BLaER1 treated with 17β-estradiol and CSF1 and Interleukin-3, amounts not matched to agents 10 nM and 100 nM (cell line): ENCODE results near the gene BTN1A1.
"Not testable (repeated sequence)": the region's sequence is repeated elsewhere in the genome, so short reads cannot be mapped to it uniquely, and the experiment has no call there.

Experiments
- H3K27ac ChIP-seq, 11 experiments: shearing (Covaris generic); formaldehyde crosslinking; 2 replicates each; pipeline ENCODE4 v1.8.1; 2022
- H3K27me3 ChIP-seq, 11 experiments: shearing (Covaris generic); formaldehyde crosslinking; 2 replicates each; pipeline ENCODE4 v1.8.1; 2022
- H3K36me3 ChIP-seq, 11 experiments: shearing (Covaris generic); formaldehyde crosslinking; 2 replicates each; pipeline ENCODE4 v1.8.1; 2022
- H3K4me1 ChIP-seq, 10 experiments: shearing (Covaris generic); formaldehyde crosslinking; 2 replicates each; pipeline ENCODE4 v1.8.1; 2022
- H3K4me2 ChIP-seq, 11 experiments: shearing (Covaris generic); formaldehyde crosslinking; 2 replicates each; pipeline ENCODE4 v1.8.1; 2022
- H3K4me3 ChIP-seq, 10 experiments: shearing (Covaris generic); formaldehyde crosslinking; 2 replicates each; pipeline ENCODE4 v1.8.1; 2022
- H3K9ac ChIP-seq, 11 experiments: shearing (Covaris generic); formaldehyde crosslinking; 2 replicates each; pipeline ENCODE4 v1.8.1; 2022
- H3K9me3 ChIP-seq, 11 experiments: shearing (Covaris generic); formaldehyde crosslinking; replicated peaks in 1 of 11; 2 replicates each; pipeline ENCODE4 v1.8.1; 2022
- H4K20me1 ChIP-seq, 11 experiments: shearing (Covaris generic); formaldehyde crosslinking; 2 replicates each; pipeline ENCODE4 v1.8.1; 2022
- Cebpa-rat ChIP-seq, 11 experiments: shearing (Covaris generic); IDR thresholded peaks; 2 replicates each; pipeline ENCODE4 v1.8.1; 2022

Gene BTN1A1

GRCh38 chr6:26516481-26517427 is 16.7 kb downstream of the BTN1A1 start:
- Histone ChIP-seq H3K27ac (no peak overlapping the region), H3K9ac (no peak overlapping the region), H3K27me3 (no peaks in the 10 kb centered on the region), H3K36me3 (no peaks in the 10 kb centered on the region), H3K4me3 (no peak overlapping the region), H3K4me1 (peaks cover 6 to 10% (median 7%) of the 10 kb centered on the region in 10 experiments; a peak in 15 of 20 replicates), H3K4me2 (no peak overlapping the region), H4K20me1 (no peaks in the 10 kb centered on the region), H3K9me3 (no peaks in the 10 kb centered on the region)
- TF ChIP-seq Cebpa-rat (IDR thresholded peaks at IDR 0.05): no peak

- Histone ChIP-seq H3K4me1 (peaks cover 16 to 33% (median 28%) of the 10 kb centered on the region in 10 experiments; a peak in 17 of 20 replicates), H3K9me3 (no peaks in the 10 kb centered on the region), H4K20me1 (no peaks in the 10 kb centered on the region), H3K4me2 (no peak overlapping the region), H3K9ac (no peak overlapping the region), H3K36me3 (no peaks in the 10 kb centered on the region), H3K27ac (no peak overlapping the region), H3K4me3 (no peak overlapping the region), H3K27me3 (no peaks in the 10 kb centered on the region)
- no peak for TF ChIP-seq Cebpa-rat (IDR thresholded peaks at IDR 0.05)
These were observed 19.3 kb downstream of the BTN1A1 start for GRCh38 chr6:26519359-26519758.

DNA sequence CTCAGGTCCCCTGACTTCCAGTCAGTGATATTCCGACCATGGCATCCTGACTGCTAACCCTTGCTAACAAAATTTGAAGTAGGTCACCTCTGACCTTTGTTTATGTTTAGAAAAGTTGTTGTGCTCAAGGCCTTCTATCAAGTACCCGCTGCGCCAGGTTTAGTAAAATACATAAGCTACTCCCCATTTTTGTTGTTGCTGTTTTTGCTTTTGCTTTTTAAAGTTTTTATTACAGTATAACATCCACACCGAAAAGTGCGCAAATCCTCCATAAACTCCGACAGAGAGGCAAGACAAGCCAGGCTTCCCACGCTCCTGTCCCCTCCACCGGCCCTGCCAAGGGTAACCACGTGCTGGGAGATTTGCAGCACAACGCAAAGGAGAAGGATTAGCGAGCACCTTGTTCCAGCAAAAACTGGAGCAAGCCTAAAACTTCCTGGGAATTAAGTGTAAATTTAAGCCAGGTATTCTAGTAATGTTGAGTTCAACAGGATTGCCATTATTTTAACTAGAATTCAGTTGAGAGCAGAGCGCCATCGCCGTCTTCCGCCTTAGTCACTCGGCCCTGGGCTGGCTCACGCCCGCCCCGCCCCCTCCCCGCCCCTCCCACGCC is 20.2 kb downstream of the BTN1A1 start:
- Histone ChIP-seq H3K9ac (peak overlapping the region in 10 of 11 experiments; percentile 62 to 97 (median 71); a peak in 19 of 22 replicates), H4K20me1 (no peaks in the 10 kb centered on the region), H3K4me1 (peaks cover 20 to 41% (median 28%) of the 10 kb centered on the region in 10 experiments; a peak in 17 of 20 replicates), H3K27ac (peak overlapping the region; percentile 67 to 87 (median 80); a peak in 21 of 22 replicates), H3K36me3 (no peaks in the 10 kb centered on the region), H3K4me2 (peak overlapping the region; percentile 67 to 93 (median 77)), H3K27me3 (no peaks in the 10 kb centered on the region), H3K4me3 (peak overlapping the region; percentile 37 to 70 (median 46); a peak in 17 of 20 replicates), H3K9me3 (no peaks in the 10 kb centered on the region)
- TF ChIP-seq Cebpa-rat (IDR thresholded peaks at IDR 0.05): no peak

DNA sequence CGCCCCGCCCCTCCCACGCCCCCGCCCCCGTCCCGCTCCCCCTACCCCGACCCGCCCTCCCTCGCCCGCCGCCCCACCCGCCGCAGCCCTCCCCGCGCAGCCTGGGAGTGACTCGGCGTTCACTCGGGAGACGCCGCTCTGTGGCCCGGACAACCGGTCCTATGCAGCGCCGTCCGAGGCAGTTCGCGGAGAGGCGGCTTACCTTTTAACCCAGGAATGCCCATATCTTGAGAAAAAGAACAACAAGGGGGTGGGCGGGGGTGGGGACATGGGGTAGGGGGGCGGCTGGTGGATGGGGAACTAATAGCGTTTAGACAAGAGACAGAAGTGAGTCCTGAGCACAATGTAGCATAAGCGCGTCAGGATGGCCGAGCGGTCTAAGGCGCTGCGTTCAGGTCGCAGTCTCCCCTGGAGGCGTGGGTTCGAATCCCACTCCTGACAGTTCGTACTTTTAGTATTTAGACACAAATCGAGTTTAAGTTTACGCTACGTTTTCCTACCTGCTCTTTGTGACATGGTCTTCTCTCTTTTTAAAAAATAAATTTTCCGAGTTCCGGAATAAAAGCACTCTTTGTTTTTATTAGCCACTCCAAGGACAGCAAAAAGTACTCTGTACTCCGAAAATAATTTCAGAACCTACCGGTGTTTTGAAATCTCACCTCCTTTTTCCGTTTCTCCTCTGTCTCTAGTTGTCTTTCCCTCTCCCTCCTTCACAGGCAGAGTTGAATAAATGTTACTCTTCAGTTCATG is 20.9 kb downstream of the BTN1A1 start:
- Histone ChIP-seq H4K20me1 (no peaks in the 10 kb centered on the region), H3K27ac (peak overlapping the region; percentile 96 to 100 (median 99)), H3K27me3 (no peaks in the 10 kb centered on the region), H3K36me3 (no peaks in the 10 kb centered on the region), H3K4me3 (peak overlapping the region; percentile 52 to 75 (median 64)), H3K4me1 (peaks cover 20 to 48% (median 28%) of the 10 kb centered on the region in 10 experiments; a peak in 17 of 20 replicates), H3K9me3 (no peaks in the 10 kb centered on the region), H3K9ac (peak overlapping the region; percentile 86 to 99 (median 96)), H3K4me2 (peak overlapping the region; percentile 71 to 92 (median 84))
- no peak for TF ChIP-seq Cebpa-rat (IDR thresholded peaks at IDR 0.05)

DNA sequence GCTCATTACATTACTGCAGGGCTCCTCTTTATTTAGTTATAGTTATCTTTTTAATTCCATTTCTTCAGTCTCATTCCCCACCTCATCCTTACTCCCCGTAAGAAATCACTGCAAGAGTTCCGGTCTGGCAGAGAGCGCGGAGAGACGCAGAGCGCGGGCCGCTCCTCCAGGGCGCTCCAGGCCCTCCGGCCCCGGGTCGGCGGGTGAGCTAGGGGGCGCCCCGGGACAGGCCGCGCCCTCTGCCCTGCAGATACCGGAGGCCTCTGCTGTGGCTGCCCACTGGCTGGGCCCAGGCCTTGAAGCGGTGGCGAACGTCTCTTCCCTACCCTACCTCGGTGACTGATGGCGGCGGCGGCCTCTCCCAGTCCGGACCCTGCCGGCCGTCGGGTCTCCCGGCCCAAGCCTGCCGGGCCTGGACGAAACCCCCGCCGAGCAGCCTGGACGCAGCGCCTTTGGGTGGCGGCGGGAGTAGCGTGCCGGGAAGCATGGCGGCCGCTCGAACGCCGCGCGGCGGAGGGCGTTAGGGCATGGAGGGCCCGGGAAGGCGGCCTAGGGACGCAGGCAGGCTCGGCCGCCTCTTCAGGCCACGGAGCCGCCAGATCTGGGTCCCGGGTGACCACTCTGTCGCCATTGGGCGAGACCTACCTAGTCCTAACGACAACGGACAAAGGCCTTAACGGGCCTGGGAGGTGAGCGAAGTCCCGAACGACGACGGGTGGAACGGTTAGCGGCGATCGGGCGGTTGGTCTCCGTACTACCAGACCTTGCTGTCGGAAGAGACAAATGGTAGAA is 21.7 kb downstream of the BTN1A1 start:
- Histone ChIP-seq H3K9ac (peak overlapping the region; percentile 86 to 99 (median 96)), H3K36me3 (no peaks in the 10 kb centered on the region), H3K27ac (peak overlapping the region; percentile 96 to 100 (median 99)), H3K9me3 (no peaks in the 10 kb centered on the region), H3K4me1 (peaks cover 20 to 54% (median 28%) of the 10 kb centered on the region in 10 experiments; a peak in 17 of 20 replicates), H3K4me3 (peak overlapping the region; percentile 52 to 75 (median 64)), H3K27me3 (no peaks in the 10 kb centered on the region), H3K4me2 (peak overlapping the region; percentile 71 to 92 (median 84)), H4K20me1 (no peaks in the 10 kb centered on the region)
- TF ChIP-seq Cebpa-rat (IDR thresholded peaks at IDR 0.05): no peak

GRCh38 chr6:26522486-26523228 is 22.6 kb downstream of the BTN1A1 start:
- H3K4me2 ChIP-seq: peak overlapping the region; percentile 71 to 92 (median 84)
- not testable (repeated sequence) for H3K36me3 ChIP-seq, H3K27me3 ChIP-seq, H4K20me1 ChIP-seq, H3K9me3 ChIP-seq
- peak overlapping the region; percentile 86 to 99 (median 96) for H3K9ac ChIP-seq
- peak overlapping the region; percentile 52 to 75 (median 64) for H3K4me3 ChIP-seq
- peak overlapping the region; percentile 96 to 100 (median 99) for H3K27ac ChIP-seq
- H3K4me1 ChIP-seq: peaks cover 20 to 54% (median 28%) of the 10 kb centered on the region in 10 experiments; a peak in 17 of 20 replicates

GRCh38 chr6:26524314-26524713 is 24.2 kb downstream of the BTN1A1 start:
- not testable (repeated sequence) for H3K9ac ChIP-seq, H3K4me3 ChIP-seq, H3K36me3 ChIP-seq, H3K27ac ChIP-seq, H3K27me3 ChIP-seq, H4K20me1 ChIP-seq, H3K9me3 ChIP-seq
- Histone ChIP-seq H3K4me1 (peaks cover 20 to 54% (median 28%) of the 10 kb centered on the region in 10 experiments; a peak in 17 of 20 replicates), H3K4me2 (peak overlapping the region in 5 of 11 experiments; percentile 77 to 92 (median 86); a peak in 5 of 22 replicates)
